HCT116 (cell line): Measurements from ENCODE around the gene TMEM119.

Experiments used
- CTCF ChIP-seq, 3 experiments: fragments of 200-600 bp in 1 of 3; sonication (generic) in 1 of 3; IDR thresholded peaks in 2 of 3; conservative IDR thresholded peaks in 1 of 3; 2 replicates each; pipeline ENCODE4 v1.5.1; 2012 to 2017; ENCODE audit warnings: low read depth in 2 of 3, low read length in 2 of 3, antibody characterized with exemption in 1 of 3, borderline replicate concordance in 1 of 3, control low read depth in 1 of 3, mild to moderate bottlenecking in 1 of 3, mixed read lengths in 1 of 3, mixed run types in 1 of 3, moderate library complexity in 1 of 3; ENCODE audit not compliant: insufficient read depth in 1 of 3
- EZH2 ChIP-seq: fragments of 200-600 bp; sonication (generic); IDR thresholded peaks from 2 replicates; pipeline ENCODE4 v1.6.1; 2017; ENCODE audit warnings: antibody characterized with exemption, mixed run types

GRCh38 chr12:108543652-108544051 is 54.2 kb downstream of the TMEM119 start:
- no peak for TF ChIP-seq CTCF (IDR thresholded peaks at IDR 0.05 in 2 of 3, conservative IDR thresholded peaks at IDR 0.05 in 1 of 3; ENCODE audit: borderline replicate concordance in 1 of 3, insufficient read depth in 1 of 3, low read depth in 2 of 3, low read length in 2 of 3)
- TF ChIP-seq EZH2 = no peak
